Measurements from ENCODE around the gene PRKCH. TPM values are rescaled to one million over a fixed set of nuclear protein-coding genes. Genes with fewer than 3 reads are reported as not detected.

Gene PRKCH
- total and polyA plus RNA-seq, 2 of the 13 experiments (the other 11 are each of a cell fraction or from before 2014, with no cell fraction given): 0.48 to 1.3 TPM

GRCh38 chr14:61581340-61581739 is 260.0 kb downstream of the PRKCH start (continued):
- no peak for TF ChIP-seq TBX2 (CRISPR knock-in tag; IDR thresholded peaks at IDR 0.05; ENCODE audit: borderline replicate concordance)
- no peak for TF ChIP-seq ZNF776 (CRISPR knock-in tag; IDR thresholded peaks at IDR 0.05)
- TF ChIP-seq ISL2 (CRISPR knock-in tag; IDR thresholded peaks at IDR 0.05): peak; percentile 32; the same call in 1 of the 2 replicates
- TF ChIP-seq ZKSCAN8 (CRISPR knock-in tag; IDR thresholded peaks at IDR 0.05; ENCODE audit: borderline replicate concordance): 0 out of 2 replicates have a peak, but pooled peaks have one; percentile 8
- no peak for TF ChIP-seq EZH2 (conservative IDR thresholded peaks at IDR 0.05; ENCODE audit: low read depth, low read length)
- no peak for TF ChIP-seq ZNF34 (CRISPR knock-in tag; IDR thresholded peaks at IDR 0.05; ENCODE audit: borderline replicate concordance)
- TF ChIP-seq ZNF572 (CRISPR knock-in tag; IDR thresholded peaks at IDR 0.05): no peak
- no peak for TF ChIP-seq ZNF710 (CRISPR knock-in tag; IDR thresholded peaks at IDR 0.05; ENCODE audit: borderline replicate concordance)
- peak; percentile 22; the same call in 1 of the 2 replicates for TF ChIP-seq SOX5 (CRISPR knock-in tag; IDR thresholded peaks at IDR 0.05; ENCODE audit: borderline replicate concordance)
- TF ChIP-seq CBFB (CRISPR knock-in tag; IDR thresholded peaks at IDR 0.05): 0 out of 2 replicates have a peak, but pooled peaks have one; percentile 38
- no peak for TF ChIP-seq ZFAT (CRISPR knock-in tag; conservative IDR thresholded peaks at IDR 0.05)

GRCh38 chr14:61581955-61582615 is 260.7 kb downstream of the PRKCH start:
- intact Hi-C loops (cut with micrococcal nuclease; ENCODE audit: unreplicated experiment): no loop called here
- H3K4me1 ChIP-seq (ENCODE audit: insufficient read depth, low read length): peaks cover 41% of the 10 kb centered on the region
- no peak for TF ChIP-seq FOXO4 (CRISPR knock-in tag; conservative IDR thresholded peaks at IDR 0.05)
- no peak for TF ChIP-seq KMT2A (CRISPR knock-in tag; IDR thresholded peaks at IDR 0.05)
- no peak for TF ChIP-seq ZNF101 (CRISPR knock-in tag; IDR thresholded peaks at IDR 0.05; ENCODE audit: borderline replicate concordance, low read depth)
- TF ChIP-seq ZNF441 (CRISPR knock-in tag; IDR thresholded peaks at IDR 0.05; ENCODE audit: borderline replicate concordance): no peak
- TF ChIP-seq BATF2 (CRISPR knock-in tag; IDR thresholded peaks at IDR 0.05): no peak
- TF ChIP-seq ZMAT5 (CRISPR knock-in tag; IDR thresholded peaks at IDR 0.05; ENCODE audit: borderline replicate concordance, low read depth): no peak
- TF ChIP-seq ZBTB1 (CRISPR knock-in tag; IDR thresholded peaks at IDR 0.05; ENCODE audit: borderline replicate concordance): no peak
- no peak for TF ChIP-seq MTF1 (CRISPR knock-in tag; IDR thresholded peaks at IDR 0.05)

More at GRCh38 chr14:61581955-61582615, 260.7 kb downstream of the PRKCH start:
- no TSS peak for BruUV-seq (replicated peaks)
- CTCF ChIA-PET (ENCODE audit: low intra/inter-chr PET ratio, low total read pairs): no interaction called here
- H3K4me2 ChIP-seq (ENCODE audit: low read depth, low read length): no peak overlapping the region
- ATAC-seq: no peak
- in situ Hi-C loops (cut with HindIII; ENCODE audit: extremely low pct_ligation_motif_present, low pct_unique_long_range_greater_than_20kb): no loop called here
- no peak overlapping the region for H3K9ac ChIP-seq (ENCODE audit: insufficient read depth, low read depth, low read length)
- H3K27me3 ChIP-seq (ENCODE audit: control insufficient read depth in 1 of 2, insufficient read depth in 2 of 2, low read length in 2 of 2): no peaks in the 10 kb centered on the region
- no peak for DNase-seq (ENCODE audit: low spot score)
- H3K79me2 ChIP-seq (ENCODE audit: insufficient read depth, low read length): no peaks in the 10 kb centered on the region
- POLR2A ChIA-PET: interaction anchor here (1.0 to 1.6 kb wide), 7 partner anchors 12 to 180 kb away, joined by 3 to 14 read pairs (median 6); partner anchors contain the start of genes HIF1A and SNAPC1
- 92% methylated on average over 3 of the region's 3 CpGs for WGBS (ENCODE audit: low lambda C conversion rate)
- H3K36me3 ChIP-seq (replicated peaks in 1 of 2; ENCODE audit: control insufficient read depth in 1 of 2, insufficient read depth in 2 of 2, low read length in 2 of 2): no peaks in the 10 kb centered on the region
- no peaks in the 10 kb centered on the region for H3K9me3 ChIP-seq (ENCODE audit: low read length)
- no peak overlapping the region for H3K27ac ChIP-seq (ENCODE audit: extremely low read length, insufficient read depth, low read length)
- H3K4me3 ChIP-seq (replicated peaks in 1 of 3; ENCODE audit: insufficient read depth in 1 of 3, low read depth in 2 of 3, low read length in 3 of 3): no peak overlapping the region
- H4K20me1 ChIP-seq (ENCODE audit: insufficient read depth, low read length): no peaks in the 10 kb centered on the region
- no peak overlapping the region for H2AFZ ChIP-seq (ENCODE audit: low read length)
- no peak for FAIRE-seq
